HG02678 (cell line): ENCODE results near the gene EEF1AKMT1.

Experiments
- ATAC-seq: cut with Tn5 transposase; IDR thresholded peaks from one replicate; pipeline ENCODE4 v1.9.1; 2021; ENCODE audit warnings: mild to moderate bottlenecking, moderate library complexity; ENCODE audit not compliant: unreplicated experiment

The EEF1AKMT1 gene, protein sequence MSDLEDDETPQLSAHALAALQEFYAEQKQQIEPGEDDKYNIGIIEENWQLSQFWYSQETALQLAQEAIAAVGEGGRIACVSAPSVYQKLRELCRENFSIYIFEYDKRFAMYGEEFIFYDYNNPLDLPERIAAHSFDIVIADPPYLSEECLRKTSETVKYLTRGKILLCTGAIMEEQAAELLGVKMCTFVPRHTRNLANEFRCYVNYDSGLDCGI

DNA sequence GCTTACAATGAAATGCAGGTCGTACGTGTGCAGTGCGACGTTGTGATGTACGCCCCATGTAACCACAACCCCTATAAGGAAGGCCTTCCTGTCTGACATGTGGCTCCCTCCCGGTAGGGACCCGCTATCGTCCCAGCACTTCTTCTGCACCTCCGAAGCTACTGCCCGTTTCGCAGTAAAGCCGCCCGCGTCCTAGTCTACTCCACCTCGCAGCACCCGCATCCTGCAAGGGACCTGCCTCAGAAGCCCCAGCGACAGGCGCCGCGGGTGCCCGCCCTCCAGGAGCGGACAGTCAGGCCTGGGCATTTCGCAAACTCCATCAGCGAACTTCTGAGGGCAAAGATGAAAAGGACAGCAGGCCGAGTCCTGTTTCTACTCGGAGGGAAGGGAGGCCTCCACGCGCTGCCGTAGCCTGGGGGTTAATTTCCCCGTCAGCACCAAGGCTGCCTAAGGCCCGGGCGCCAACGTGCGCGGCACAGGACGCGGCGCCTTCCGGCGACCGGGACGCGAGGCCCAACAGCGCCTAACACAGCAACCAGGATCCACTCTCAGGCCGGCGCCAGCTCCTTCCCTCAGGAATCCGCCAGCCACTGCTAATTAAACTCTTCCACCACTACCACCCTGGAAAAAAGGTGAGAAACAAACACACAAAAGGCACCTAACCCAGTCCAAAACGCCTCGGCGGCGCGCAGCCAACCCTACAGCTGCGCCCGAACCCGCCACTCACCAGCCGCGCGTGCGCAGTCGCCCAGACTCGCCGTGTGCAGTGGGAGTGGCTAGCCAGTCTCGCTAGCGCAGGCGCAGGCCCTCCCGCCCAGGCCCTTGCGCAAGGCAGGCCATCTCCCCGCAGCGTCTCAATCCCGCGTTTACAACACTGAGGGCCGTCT, at the start of gene EEF1AKMT1:
EEF1AKMT1 (minus strand) TSS at position 768 of the 887 bp plus-strand sequence. CDS start 16,363 bp downstream, outside the sequence.
- peak; percentile 90 for ATAC-seq

- no peak for ATAC-seq
Measured at GRCh38 chr13:20823071-20823470, 49.3 kb upstream of the EEF1AKMT1 start.

DNA sequence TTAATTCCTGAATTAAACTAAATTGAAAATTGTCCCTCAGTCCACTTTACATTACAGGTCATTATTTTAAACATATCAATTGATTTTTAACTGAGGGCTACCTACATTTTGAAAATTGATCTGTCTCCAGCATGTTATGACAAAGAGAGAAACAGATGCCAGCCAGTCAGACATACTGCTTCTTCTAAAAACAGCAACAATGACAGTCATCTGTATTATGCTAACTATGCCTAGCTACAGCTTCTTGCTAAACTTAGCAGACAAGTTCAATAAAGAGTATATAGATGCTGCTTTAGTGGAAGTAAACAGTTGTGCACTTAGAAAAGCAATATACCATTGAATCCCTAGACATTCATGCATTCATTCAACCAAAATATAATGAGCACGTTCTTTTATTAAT, 48.6 kb upstream of the EEF1AKMT1 start:
- ATAC-seq, result no peak

GRCh38 chr13:20819715-20820114, 46.0 kb upstream of the EEF1AKMT1 start:
- ATAC-seq, result no peak

GRCh38 chr13:20815464-20815863, 41.7 kb upstream of the EEF1AKMT1 start:
- no peak for ATAC-seq

GRCh38 chr13:20814224-20814910, 40.6 kb upstream of the EEF1AKMT1 start:
- no peak for ATAC-seq

- no peak for ATAC-seq
Measured at GRCh38 chr13:20812890-20813289, 39.1 kb upstream of the EEF1AKMT1 start.

DNA sequence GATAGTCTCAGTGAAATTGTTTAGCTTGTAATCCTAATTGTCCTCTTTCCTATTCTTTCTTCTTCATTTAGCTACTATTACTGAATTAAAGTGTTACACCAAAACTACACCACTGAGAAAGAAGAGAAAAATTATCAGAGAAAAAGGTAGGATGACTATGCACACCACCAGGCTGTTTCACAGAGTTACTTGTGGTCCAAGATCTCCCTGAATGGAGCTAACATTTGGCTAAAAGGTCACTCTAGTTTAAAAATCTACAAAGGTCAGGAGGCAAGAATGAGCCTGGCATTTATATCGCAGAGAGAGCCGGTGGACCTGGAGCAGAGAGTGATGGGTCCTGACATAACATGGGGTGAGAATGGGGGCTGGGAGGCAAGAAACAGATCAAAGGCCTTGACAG, 37.0 kb upstream of the EEF1AKMT1 start:
- no peak for ATAC-seq

- no peak for ATAC-seq
Measured at GRCh38 chr13:20808874-20809273, 35.1 kb upstream of the EEF1AKMT1 start.

GRCh38 chr13:20803180-20803965, 29.6 kb upstream of the EEF1AKMT1 start:
- ATAC-seq, result no peak

- ATAC-seq, result no peak
Measured at GRCh38 chr13:20801707-20802106, 27.9 kb upstream of the EEF1AKMT1 start.

DNA sequence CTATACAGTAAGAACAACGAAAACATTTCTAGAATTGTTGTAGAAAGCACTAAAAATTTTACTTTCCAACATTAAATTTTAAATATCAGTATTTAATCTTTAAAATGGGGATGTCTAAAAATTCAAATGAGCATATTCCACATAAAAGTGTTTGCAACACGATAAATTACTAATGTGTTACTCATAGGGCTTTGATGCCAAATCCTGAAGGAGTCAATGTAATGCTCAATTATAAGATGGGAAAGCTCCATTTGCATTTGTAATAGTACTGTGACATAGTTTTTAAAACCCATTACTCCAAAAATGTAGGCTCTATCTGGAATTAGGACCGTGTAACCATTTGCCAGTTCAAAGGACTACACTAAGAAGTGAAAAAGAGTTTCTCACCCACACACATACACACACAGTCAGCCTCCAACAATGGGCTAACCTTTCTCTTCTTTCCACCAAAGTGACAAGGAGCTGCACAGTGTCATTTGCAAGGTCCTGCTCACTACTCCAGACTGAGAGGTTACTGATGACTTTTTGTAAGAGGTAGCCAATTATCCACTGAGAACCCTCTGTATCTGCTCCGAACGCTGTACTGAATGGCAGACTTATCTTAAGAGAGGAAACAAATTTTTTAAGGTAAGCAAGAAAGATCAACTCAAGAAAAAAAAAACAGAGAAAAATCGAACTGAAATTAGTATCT, 26.1 kb upstream of the EEF1AKMT1 start:
- ATAC-seq, result no peak

GRCh38 chr13:20798027-20798426, 24.3 kb upstream of the EEF1AKMT1 start:
- no peak for ATAC-seq

DNA sequence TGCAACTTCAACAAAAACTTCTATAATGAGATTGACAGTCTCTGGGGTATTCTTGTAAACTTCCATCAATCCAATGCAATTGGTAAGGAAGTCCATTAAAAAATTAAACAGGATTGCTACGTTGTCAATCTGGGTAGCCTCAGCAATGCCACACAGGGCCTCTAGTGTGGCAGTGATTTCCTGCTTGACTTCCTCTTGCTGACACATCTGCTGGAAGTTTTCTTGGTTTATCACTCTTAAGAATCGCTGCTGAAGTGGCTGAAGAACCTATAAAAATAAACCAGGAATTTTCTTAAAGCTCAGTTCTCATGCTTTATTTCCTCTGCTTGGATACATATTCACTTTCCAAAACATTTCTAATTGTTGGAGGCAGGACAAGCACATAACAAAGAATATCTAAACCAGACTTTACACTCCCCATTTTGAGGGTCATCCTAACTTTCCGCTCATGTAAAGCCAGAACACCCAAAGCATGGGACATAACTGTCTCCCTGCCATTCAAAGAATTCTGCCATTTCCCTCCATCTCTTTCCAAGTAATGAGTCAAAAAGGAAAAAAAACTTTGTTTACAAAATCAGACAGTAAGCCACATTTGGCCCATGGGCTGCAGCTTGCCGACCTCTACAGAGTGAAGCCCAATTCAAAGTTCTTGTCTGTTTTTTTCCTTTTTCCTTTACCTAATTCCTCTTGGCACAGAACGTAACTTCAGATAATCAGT, 23.2 kb upstream of the EEF1AKMT1 start:
- ATAC-seq, result no peak

DNA sequence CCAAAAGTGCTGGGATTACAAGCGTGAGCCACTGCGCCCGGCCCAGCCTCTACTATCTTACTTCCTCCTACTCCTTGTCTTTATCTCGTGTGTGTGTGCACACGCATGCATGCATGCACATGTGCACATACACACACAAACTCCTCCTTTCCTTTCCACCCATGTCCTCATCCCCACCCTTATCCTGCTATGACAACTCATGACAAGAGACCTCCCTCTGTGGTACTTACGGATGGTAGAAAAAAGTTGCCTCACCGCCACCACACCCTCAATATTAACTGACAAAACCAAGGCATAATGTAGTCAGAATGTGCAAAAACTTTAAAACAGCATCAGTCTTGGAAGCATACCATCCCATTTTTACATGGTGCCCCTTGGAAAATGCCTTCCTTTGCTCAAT, 15.9 kb upstream of the EEF1AKMT1 start:
- ATAC-seq, result no peak

DNA sequence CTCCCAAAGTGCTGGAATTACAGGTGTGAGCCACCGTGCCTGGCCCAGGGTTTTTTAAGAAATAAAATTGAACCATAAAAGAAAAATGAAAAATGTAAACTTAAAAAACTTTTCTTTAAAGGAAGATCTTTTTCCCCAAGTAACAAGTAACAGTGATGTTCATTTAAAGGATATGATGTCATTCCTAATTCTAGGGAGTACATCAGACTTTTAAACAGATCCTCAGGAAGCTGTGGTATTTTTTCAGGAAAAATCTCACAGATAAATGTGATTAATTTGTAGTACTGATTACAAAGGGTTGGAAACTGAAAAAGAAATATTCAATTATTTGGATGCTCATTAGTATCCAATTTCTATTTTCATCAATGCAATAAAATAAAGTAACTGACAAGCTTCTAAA, 14.6 kb upstream of the EEF1AKMT1 start:
- no peak for ATAC-seq

DNA sequence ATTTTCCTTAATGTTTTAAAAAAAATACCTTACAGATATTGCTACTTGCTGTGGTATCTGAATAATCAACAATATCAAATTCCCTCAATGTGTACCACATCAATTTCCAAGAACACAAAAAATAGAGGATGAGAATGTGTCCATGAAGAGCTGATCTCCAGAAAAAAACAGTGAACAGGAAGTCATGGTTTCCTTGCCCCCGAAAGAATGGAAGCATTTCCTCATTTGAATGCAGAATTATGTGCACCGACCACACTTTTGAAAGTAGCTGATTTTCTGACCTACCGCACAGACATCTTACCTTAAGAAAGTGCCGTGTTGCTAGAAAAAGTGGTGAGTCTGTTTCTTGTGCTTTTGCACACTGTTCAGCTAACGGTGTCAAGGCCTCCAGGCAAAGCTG, 13.4 kb upstream of the EEF1AKMT1 start:
- no peak for ATAC-seq

DNA sequence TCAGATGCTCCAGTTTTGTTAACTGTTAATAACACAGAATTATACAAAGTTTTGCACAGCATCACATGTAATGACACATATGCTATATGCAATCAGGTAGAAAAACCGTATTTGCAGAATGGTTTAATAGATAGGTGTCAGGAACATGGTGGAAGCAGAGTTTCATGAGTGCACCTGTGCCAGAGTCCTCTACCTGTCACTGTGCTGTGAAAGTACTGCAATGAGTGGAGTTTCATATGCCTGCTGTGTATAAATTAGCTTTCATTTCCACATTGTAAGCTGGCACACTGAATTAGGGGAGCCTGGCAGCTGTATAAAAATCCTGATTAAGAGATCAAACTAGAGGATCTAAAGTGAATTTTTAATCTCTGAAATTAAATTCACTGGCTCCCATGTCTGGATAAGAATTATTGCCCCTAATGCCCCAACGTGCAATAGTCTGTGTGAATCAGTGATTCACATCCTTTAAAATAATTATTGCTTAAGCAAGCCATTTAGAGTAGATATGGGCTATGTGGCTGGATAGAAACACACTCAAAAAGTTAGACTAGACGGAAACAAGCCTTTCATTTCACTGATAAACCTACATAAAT, 8.5 kb upstream of the EEF1AKMT1 start:
- ATAC-seq, result peak; percentile 87

DNA sequence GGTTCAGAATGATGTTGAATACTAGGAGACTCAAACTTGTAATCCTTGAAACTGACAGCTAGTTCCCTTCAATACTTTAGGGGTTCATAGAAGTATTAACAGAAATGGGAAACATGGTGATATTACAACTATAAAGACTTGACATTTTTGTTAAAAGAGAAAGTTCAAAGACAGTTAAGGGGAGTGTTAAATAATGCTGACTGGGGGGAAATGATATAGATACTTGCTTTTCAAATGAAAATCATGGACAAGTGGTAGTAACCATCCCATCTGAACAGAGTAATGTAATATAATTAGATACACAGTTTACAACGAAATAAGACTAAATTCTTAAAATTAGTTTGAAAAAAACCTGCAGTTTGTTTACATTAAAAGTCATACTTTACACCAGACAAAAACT, 6.6 kb upstream of the EEF1AKMT1 start:
- ATAC-seq, result no peak
